Stomach smooth muscle (tissue), 2 donors: ENCODE measurements around the gene CHRNB1.

Experiments
- H3K27ac ChIP-seq: one replicate; pipeline ENCODE4 v1.7.0; 2013; ENCODE audit warnings: mild to moderate bottlenecking, low read length, inconsistent platforms
- H3K27me3 ChIP-seq, 2 donors: one replicate each; pipeline ENCODE4 v1.7.0; 2013; ENCODE audit warnings: low read length in 2 of 2; ENCODE audit not compliant: insufficient read depth in 2 of 2, control insufficient read depth in 1 of 2
- H3K36me3 ChIP-seq, 2 donors: one replicate each; pipeline ENCODE4 v1.7.0; 2013; ENCODE audit warnings: low read length in 2 of 2; ENCODE audit not compliant: control insufficient read depth in 2 of 2, insufficient read depth in 2 of 2
- H3K4me1 ChIP-seq: one replicate; pipeline ENCODE4 v1.7.0; 2013; ENCODE audit warnings: low read length; ENCODE audit not compliant: control insufficient read depth, insufficient read depth
- H3K4me3 ChIP-seq, 2 donors: one replicate each; pipeline ENCODE4 v1.7.0; 2013; ENCODE audit warnings: low read length in 2 of 2
- H3K9ac ChIP-seq, 2 donors: one replicate each; pipeline ENCODE4 v1.7.0; 2013; ENCODE audit warnings: low read length in 2 of 2, mild to moderate bottlenecking in 1 of 2
- H3K9me3 ChIP-seq, 2 donors: one replicate each; pipeline ENCODE4 v1.7.0; 2013; ENCODE audit warnings: low read length in 2 of 2; ENCODE audit not compliant: control insufficient read depth in 2 of 2
- donor health status: healthy.
- donor health status: Pancreatic carcinoma.

The CHRNB1 gene

GRCh38 chr17:7503521-7503920 is 58.7 kb downstream of the CHRNB1 start:
- no peaks in the 10 kb centered on the region for H3K4me1 ChIP-seq
- no peaks in the 10 kb centered on the region for H3K27me3 ChIP-seq
- no peak overlapping the region for H3K9ac ChIP-seq
- peaks cover 53 to 61% of the 10 kb centered on the region in 2 donors for H3K36me3 ChIP-seq
- H3K4me3 ChIP-seq, result no peak overlapping the region
- no peak overlapping the region for H3K27ac ChIP-seq
- no peaks in the 10 kb centered on the region for H3K9me3 ChIP-seq
